ENCODE results near the gene RTN4R. TPM values are rescaled to one million over a fixed set of nuclear protein-coding genes. Genes with fewer than 3 reads are reported as not detected.

The RTN4R gene
- total and polyA plus RNA-seq, 3 donors from 2014 or later: 2.1 to 6.1 (median 5.1) TPM

- no peak for TF ChIP-seq POLR2A (IDR thresholded peaks at IDR 0.05)
- TF ChIP-seq, protein P1, sequence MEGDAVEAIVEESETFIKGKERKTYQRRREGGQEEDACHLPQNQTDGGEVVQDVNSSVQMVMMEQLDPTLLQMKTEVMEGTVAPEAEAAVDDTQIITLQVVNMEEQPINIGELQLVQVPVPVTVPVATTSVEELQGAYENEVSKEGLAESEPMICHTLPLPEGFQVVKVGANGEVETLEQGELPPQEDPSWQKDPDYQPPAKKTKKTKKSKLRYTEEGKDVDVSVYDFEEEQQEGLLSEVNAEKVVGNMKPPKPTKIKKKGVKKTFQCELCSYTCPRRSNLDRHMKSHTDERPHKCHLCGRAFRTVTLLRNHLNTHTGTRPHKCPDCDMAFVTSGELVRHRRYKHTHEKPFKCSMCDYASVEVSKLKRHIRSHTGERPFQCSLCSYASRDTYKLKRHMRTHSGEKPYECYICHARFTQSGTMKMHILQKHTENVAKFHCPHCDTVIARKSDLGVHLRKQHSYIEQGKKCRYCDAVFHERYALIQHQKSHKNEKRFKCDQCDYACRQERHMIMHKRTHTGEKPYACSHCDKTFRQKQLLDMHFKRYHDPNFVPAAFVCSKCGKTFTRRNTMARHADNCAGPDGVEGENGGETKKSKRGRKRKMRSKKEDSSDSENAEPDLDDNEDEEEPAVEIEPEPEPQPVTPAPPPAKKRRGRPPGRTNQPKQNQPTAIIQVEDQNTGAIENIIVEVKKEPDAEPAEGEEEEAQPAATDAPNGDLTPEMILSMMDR (IDR thresholded peaks at IDR 0.05): no peak
- H3K9me3 ChIP-seq: no peaks in the 10 kb centered on the region
- H3K27me3 ChIP-seq: no peaks in the 10 kb centered on the region
- DNase-seq: peak; percentile 46
- WGBS, 2 donors: 64 to 73% methylated on average over 13 to 24 of the region's 24 CpGs
- no peaks in the 10 kb centered on the region for H3K36me3 ChIP-seq (ENCODE audit: low read depth, missing control alignments)
- no peak overlapping the region for H3K27ac ChIP-seq
- H3K4me3 ChIP-seq: no peak overlapping the region
- intact Hi-C loops (cut with DNase I; ENCODE audit: low total_unique reads): no loop called here
- peaks cover 4% of the 10 kb centered on the region for H3K4me1 ChIP-seq
Observed at GRCh38 chr22:20229916-20230775, 38.0 kb downstream of the RTN4R start.

GRCh38 chr22:20228939-20229272, 39.2 kb downstream of the RTN4R start:
- Histone ChIP-seq H3K4me1 (peaks cover 4% of the 10 kb centered on the region), H3K27ac (no peak overlapping the region), H3K4me3 (no peak overlapping the region), H3K9me3 (no peaks in the 10 kb centered on the region), H3K27me3 (no peaks in the 10 kb centered on the region), H3K36me3 (ENCODE audit: low read depth, missing control alignments) (no peaks in the 10 kb centered on the region)
- WGBS, 2 donors: 91 to 100% methylated on average over 4 to 5 of the region's 5 CpGs
- no peak for TF ChIP-seq POLR2A (IDR thresholded peaks at IDR 0.05)
- TF ChIP-seq, protein P1 (IDR thresholded peaks at IDR 0.05): no peak
- no peak for DNase-seq
- intact Hi-C loops (cut with DNase I; ENCODE audit: low total_unique reads): no loop called here

DNA sequence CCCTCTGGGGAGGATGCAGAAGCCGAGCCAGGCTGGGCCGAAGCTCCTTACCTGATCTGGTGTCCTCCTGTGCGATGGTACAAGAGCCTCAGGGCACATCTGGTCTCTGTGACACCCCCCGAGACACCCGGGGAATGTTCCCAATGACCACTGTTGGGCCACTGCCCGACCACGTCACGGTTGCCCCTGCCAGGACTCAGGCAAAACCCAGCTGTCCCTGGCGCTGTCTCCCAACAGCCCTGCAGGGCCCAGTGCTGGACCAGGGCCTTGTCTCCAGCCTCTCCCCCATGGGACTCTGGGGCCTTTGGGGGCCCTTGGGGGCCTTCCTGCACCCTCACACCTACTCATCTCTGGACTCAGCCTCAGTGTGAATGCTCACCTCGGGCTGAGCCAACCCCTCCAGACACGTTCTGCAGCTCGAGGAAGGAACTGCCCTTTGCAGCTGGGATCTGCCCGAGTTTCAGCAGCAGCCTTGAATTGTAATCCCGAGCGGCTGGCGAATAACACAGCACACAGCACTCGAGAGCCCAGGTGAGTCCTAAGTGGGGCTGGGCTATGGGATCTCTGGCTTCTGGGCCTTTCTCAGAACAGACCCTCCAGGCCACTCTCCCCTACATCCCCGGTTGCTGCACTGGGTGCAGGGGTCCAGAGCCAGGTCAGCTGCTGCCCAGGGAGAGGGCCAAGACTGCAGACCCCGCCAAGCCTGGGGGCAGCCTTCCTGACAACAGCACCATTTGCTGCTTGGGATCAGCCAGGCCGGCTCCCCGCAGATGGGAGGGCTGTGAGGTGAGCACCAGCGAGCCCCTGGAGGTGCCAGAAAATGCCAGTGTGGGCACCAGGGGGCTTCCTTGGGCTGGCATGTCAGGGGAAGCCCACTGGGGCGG, 39.8 kb downstream of the RTN4R start:
- intact Hi-C loops (cut with DNase I; ENCODE audit: low total_unique reads): no loop called here
- no peak for DNase-seq
- no peak for TF ChIP-seq POLR2A (IDR thresholded peaks at IDR 0.05)
- TF ChIP-seq, protein P1 (IDR thresholded peaks at IDR 0.05): no peak
- Histone ChIP-seq H3K36me3 (ENCODE audit: low read depth, missing control alignments) (no peaks in the 10 kb centered on the region), H3K4me3 (no peak overlapping the region), H3K4me1 (peaks cover 4% of the 10 kb centered on the region), H3K9me3 (no peaks in the 10 kb centered on the region), H3K27ac (no peak overlapping the region), H3K27me3 (no peaks in the 10 kb centered on the region)
- WGBS, 2 donors: 67 to 89% methylated on average over 8 to 23 of the region's 23 CpGs

GRCh38 chr22:20227363-20227762, 40.8 kb downstream of the RTN4R start:
- H3K9me3 ChIP-seq: no peaks in the 10 kb centered on the region
- no peak overlapping the region for H3K4me3 ChIP-seq
- no peak for DNase-seq
- intact Hi-C loops (cut with DNase I; ENCODE audit: low total_unique reads): no loop called here
- H3K36me3 ChIP-seq (ENCODE audit: low read depth, missing control alignments): no peaks in the 10 kb centered on the region
- no peak overlapping the region for H3K27ac ChIP-seq
- WGBS, 2 donors: 75 to 91% methylated on average over 4 to 7 of the region's 7 CpGs
- TF ChIP-seq, protein P1 (IDR thresholded peaks at IDR 0.05): no peak
- no peak for TF ChIP-seq POLR2A (IDR thresholded peaks at IDR 0.05)
- H3K27me3 ChIP-seq: no peaks in the 10 kb centered on the region
- H3K4me1 ChIP-seq: peaks cover 4% of the 10 kb centered on the region

All from testis (tissue), 3 donors.